Measurements from ENCODE around the gene TMEM167A.

The TMEM167A gene

GRCh38 chr5:83076742-83077661, at the start of gene TMEM167A, which contains the start of gene XRCC4:
TSS of gene TMEM167A (minus strand) at chr5:83077394. CDS start at chr5:83077323, 71 bp downstream.
TSS of gene XRCC4 (plus strand) at chr5:83077547. CDS start at chr5:83104920, 27,373 bp downstream.
- DNase-seq (ENCODE audit: low read depth) = peak; percentile 82

- no peak for DNase-seq (ENCODE audit: low read depth)
These were observed 49.3 kb upstream of the TMEM167A start for GRCh38 chr5:83126501-83126900.

GRCh38 chr5:83125560-83125959, 48.4 kb upstream of the TMEM167A start:
- no peak for DNase-seq (ENCODE audit: low read depth)

- DNase-seq (ENCODE audit: low read depth) = no peak
These were observed 47.4 kb upstream of the TMEM167A start for GRCh38 chr5:83124593-83124992.

- no peak for DNase-seq (ENCODE audit: low read depth)
These were observed 41.8 kb upstream of the TMEM167A start for GRCh38 chr5:83118976-83119375.

- no peak for DNase-seq (ENCODE audit: low read depth)
These were observed 41.3 kb upstream of the TMEM167A start for GRCh38 chr5:83118471-83118870.

- DNase-seq (ENCODE audit: low read depth) = no peak
These were observed 38.6 kb upstream of the TMEM167A start for GRCh38 chr5:83115816-83116215.

- no peak for DNase-seq (ENCODE audit: low read depth)
These were observed 32.2 kb upstream of the TMEM167A start for GRCh38 chr5:83109380-83109779.

- DNase-seq (ENCODE audit: low read depth) = no peak
These were observed 30.7 kb upstream of the TMEM167A start for GRCh38 chr5:83107692-83108420.

- no peak for DNase-seq (ENCODE audit: low read depth)
These were observed 26.8 kb upstream of the TMEM167A start for GRCh38 chr5:83104021-83104420.

- no peak for DNase-seq (ENCODE audit: low read depth)
These were observed 25.3 kb upstream of the TMEM167A start for GRCh38 chr5:83102364-83102980.

GRCh38 chr5:83101514-83101913, 24.3 kb upstream of the TMEM167A start:
- no peak for DNase-seq (ENCODE audit: low read depth)

- DNase-seq (ENCODE audit: low read depth) = no peak
These were observed 22.3 kb upstream of the TMEM167A start for GRCh38 chr5:83099445-83099844.

- no peak for DNase-seq (ENCODE audit: low read depth)
These were observed 21.8 kb upstream of the TMEM167A start for GRCh38 chr5:83099001-83099400.

GRCh38 chr5:83097689-83098231, 20.6 kb upstream of the TMEM167A start:
- DNase-seq (ENCODE audit: low read depth) = no peak

- DNase-seq (ENCODE audit: low read depth) = no peak
These were observed 19.6 kb upstream of the TMEM167A start for GRCh38 chr5:83096660-83097339.

- DNase-seq (ENCODE audit: low read depth) = no peak
These were observed 18.9 kb upstream of the TMEM167A start for GRCh38 chr5:83095957-83096539.

- DNase-seq (ENCODE audit: low read depth) = no peak
These were observed 18.2 kb upstream of the TMEM167A start for GRCh38 chr5:83095163-83095956.

GRCh38 chr5:83093692-83094091, 16.5 kb upstream of the TMEM167A start:
- no peak for DNase-seq (ENCODE audit: low read depth)

- DNase-seq (ENCODE audit: low read depth) = no peak
These were observed 15.4 kb upstream of the TMEM167A start for GRCh38 chr5:83092619-83093018.
